T-helper 1 cell (primary cell): ENCODE measurements around the gene TDRD10.

ENCODE experiments used
- DNase-seq, 5 donors: peaks; one replicate each; pipeline ENCODE4 v3.0.0-alpha.2; 2012 to 2020

Gene TDRD10

DNA sequence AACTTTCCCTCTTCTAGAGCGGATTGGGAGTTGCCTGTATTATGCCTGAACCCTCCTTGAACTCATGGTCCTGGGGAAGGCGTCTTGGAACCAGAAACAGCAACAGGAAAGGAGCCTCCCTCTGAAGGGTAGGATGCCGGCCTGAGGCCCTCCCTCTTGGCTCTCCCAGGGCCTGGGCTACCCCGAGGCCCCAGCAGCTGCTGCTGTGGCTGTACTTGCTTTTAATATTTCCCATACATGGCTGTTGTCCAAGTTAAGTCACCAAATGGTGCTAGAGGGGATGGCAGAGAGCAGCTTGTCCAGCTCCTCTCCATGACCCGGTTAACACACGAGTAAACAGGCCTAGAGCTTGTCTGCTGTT is 76.0 kb downstream of the TDRD10 start:
- DNase-seq = no peak

DNA sequence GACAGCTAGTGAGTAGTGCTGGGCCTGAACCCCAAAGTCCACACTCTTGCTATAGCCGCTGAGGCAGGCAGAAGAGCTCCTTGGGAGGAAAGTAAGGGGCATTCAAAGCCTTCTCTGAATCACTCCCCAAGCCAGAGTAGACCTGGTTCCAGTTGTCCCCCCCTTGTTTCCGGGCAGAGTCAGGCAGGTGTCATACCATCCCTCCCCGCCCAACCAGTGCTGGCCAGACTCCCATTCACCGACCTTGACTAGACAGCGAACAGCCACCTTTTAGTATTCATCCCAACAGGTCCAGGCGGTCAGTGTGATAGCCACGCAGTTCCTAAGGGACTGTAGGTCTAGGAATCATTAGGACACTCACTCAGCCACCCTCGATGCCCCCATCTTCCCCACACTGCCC is 77.4 kb downstream of the TDRD10 start:
- no peak for DNase-seq

DNA sequence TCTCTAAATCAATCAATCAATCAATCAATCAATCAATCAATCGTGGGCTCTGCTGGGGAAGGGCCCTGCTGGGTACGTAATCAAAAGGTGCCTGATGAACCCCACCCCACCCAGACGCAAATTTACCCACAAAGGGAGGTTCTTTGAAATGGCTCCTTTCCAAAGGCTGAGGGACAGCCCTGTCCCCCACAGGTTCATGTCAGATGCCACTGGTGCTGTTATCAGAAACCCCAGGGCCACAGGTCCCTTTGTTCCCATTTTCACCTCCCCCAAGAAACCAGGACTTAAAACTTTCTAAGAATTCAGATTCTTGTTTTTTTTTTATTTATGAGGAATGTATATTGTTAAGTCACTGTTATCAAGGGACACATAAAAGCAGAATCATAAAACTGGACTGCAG is 79.7 kb downstream of the TDRD10 start:
- DNase-seq = no peak

DNA sequence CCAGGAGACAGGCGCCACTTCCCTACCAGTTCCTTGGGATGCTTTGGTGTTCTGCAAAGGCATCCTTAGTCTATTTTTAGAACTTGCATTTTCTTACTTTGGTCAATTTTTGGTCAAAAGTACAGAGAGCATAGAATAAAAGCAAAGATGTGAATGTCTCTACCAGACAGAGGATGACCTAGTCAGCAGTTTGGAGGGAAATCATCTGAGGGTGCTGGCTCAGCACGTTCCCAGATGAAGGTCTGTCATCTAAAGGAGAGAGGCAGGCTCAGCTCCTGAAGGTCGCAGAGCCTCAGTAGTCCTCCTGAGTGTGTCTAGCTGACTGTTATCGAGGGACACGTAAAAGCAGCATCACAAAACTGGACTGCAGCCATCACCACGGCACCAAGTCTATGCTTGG is 80.9 kb downstream of the TDRD10 start:
- no peak for DNase-seq

DNA sequence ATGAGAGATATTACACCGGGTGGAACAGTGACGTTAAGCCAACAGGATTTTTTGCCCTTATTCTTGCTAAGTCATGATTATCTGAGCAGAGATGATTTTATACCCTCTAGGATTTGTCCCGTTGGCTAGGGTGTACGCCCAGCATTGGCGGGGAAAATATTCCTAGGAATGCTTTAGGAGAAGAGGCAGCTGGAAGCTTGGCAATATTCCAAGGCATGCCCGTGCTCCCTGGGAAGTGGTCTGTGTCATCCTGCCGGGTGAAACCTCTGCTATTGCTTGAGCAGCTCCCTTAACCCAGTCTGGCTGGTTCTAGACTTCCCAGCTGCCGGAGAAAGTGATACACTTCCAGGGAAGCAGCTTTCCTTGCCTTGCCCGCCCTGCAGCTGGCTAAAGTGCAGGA is 81.8 kb downstream of the TDRD10 start:
- no peak for DNase-seq

DNA sequence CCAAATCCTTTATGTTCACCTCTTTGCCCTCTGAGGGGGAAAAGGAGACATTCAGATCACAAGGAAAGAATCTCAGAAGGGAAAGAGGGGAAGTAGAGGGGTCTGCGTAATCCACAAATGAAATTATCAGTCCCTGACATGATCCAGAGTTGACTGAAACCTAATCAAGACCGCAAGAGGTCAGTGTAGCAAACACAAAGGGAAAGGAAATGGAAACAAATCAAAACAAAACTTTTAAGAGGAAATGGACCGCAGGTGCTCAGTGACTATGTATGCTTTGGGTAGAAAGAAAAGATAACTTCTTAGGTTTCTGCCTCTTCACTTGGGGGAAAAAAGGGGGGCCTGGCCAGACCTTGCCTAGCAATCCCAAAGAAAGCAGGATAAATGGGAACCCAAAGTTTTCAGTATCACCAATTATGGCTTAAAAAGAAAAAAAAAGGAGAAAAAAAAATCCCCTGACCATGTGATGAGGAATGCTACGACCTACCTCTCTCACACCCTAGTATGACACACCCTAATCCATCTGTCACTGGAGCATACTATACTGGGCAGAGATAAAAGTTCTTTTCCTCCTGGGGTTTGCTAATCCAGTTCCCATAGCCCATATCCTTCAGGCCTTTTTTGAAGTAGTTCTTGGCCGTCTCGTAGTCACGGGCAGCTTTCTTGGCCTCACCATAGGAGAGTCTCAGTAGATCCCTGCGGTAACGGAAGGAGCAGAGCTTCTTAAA is 82.4 kb downstream of the TDRD10 start:
- no peak for DNase-seq

DNA sequence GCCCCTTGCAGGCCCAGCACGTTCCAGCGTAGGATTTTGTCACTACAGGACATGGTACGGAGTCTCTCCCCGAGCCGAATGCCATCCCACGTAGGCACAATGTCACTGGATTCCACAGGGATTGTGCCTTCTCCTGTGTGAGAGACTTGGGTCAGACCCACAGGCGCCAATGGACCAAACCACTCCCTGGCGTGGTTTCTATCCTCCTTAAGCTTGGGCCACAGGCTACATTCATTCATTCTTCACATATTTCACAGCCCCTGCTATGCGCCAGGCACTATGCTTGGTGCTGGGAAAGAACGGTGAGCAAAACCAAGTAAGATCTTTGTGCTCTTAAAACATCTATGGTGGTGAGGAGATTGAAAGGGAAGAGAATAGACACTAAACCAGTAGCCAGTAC is 84.2 kb downstream of the TDRD10 start:
- no peak for DNase-seq

DNA sequence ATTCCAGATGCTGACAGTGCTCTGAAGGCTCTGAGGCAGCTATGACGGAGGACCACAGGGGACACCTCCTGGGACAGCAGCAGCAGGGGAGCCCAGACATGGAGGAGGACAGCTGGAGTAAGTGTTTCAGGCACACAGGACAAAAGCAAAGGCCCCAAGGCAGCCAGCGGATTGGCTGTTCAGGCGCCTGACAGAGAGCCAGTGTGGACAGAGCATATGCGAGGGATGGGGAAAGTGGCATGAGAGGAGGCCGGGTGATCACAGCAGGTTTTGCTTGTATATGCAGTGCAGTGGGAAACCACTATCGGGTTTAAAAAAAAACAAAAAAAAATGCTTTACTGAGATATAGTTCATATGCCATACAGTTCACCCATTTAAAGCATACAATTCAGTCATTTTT is 84.6 kb downstream of the TDRD10 start:
- DNase-seq = no peak

DNA sequence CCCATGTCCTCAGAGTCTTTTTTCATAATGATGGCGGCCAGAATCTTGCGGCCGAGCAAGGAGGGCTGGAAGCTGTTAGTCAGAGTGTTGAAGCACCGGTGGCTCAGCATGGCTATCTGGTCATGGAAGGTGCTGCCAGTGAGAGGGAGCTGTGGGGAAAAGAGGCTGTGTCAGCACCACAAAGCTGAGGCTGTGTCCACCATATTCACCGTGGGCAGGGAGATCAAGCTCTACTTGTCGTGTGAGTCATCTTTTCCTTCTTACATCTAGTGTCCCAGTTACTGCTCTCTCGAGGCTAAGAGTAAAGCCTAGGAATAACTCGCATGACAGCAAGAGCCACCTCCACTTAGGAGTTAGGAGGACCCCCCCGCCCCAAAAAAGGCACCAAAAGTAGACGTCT is 87.8 kb downstream of the TDRD10 start:
- DNase-seq = no peak

DNA sequence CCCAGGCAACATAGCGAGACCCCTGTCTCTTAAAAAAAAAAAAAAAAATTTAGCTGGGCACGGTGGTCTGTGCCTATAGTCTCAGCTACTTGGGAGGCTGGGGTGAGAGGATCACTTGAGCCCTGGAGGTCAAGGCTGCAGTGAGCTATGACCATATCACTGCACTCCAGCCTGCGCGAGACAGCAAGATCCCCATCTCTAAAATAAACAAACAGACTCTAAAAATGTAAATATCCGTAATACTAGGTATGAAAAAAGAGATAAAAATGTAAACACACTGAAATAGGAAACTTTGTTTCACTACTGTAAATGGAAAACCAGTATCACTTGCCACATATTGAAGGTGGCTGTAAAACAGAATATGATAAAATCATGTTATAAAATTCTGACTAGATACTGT is 88.7 kb downstream of the TDRD10 start:
- DNase-seq = no peak

DNA sequence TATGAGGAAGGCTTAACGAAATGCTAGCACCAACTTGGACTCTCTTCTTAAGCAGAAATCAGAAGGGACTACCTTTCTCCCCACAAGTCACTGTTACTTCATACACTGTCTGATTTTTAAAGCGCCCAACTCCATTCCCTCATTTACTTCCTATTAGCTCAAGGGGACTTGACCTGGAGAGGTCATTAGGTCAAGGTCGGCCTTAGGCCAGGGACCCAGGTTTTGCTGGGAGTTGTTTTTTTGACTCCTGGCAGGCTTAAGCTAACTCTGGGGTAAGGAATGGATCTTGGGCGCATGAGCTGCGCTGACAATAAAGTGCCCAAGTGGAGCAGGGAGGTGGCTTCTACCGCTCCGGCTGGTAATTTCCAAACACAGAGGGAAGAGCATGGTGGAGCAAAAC is 89.2 kb downstream of the TDRD10 start:
- DNase-seq = no peak

DNA sequence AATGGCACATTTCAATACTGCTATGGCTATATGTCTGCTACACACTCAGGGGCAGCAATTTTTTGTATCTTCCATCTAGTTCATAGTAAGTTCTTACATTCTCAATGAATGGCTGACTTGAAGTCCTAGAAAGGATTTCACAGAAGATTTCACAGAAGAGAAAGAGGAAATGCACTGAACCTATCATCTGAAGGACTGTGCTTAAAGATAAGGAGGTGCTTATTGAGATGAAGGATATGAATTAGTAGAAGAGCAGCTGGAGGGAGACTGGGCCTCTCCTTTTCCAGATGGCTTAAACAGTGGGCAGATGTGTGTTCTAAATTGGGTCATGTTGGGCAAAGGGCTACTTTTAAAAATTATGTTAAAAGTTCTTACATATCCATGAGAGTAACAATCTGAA is 91.4 kb downstream of the TDRD10 start:
- no peak for DNase-seq

DNA sequence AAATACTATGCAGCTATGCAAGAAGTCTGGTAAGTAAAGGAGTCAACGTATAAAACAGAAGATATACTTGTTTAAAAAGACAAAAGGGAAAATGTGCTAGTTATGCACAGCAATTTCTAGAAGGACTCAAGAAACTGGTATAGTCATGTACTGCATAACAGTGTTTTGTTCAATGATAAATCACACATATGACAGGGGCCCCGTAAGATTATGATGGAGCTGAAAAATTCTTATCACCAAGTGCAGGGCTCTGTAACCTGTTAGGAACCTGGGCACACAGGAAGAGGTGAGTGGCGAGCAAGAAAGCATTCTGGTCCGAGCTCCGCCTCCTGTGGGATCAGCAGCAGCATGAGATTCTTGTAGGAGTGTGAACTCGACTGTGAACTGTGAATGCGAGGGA is 92.8 kb downstream of the TDRD10 start:
- DNase-seq = no peak

DNA sequence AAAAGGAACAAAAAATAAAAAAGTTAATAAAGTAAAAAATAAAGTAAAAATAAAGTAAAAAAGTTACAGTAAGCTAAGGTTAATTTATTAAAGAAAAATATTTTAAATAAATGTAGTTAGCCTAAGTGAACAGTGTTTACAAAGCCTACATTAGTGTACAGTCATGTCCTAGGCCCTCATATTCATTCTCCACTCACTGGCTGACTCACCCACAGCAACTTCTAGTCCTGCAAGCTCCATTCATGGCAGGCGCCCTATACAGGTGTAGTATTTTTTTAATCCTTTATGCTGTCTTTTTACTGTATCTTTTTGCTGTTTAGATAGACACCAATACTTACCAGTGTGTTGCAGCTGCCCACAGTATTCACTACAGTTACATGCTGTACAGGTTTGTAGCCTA is 93.6 kb downstream of the TDRD10 start:
- no peak for DNase-seq
